Measurements from ENCODE around the gene UQCC3. TPM values are rescaled to one million over a fixed set of nuclear protein-coding genes. Genes with fewer than 3 reads are reported as not detected.

The UQCC3 gene
- total and polyA plus RNA-seq, 9 of the 15 experiments (the other 6 are each of a cell fraction or from before 2014, with no cell fraction given), result 3.3 to 44.3 (median 8.0) TPM

GRCh38 chr11:62656796-62657429, 14.6 kb upstream of the UQCC3 start:
- Histone ChIP-seq H2AFZ (ENCODE audit: low read depth, low read length) (peak overlapping the region; percentile 69), H4K20me1 (replicated peaks; ENCODE audit: control insufficient read depth, insufficient read depth, low read length) (no peaks in the 10 kb centered on the region), H3K4me2 (ENCODE audit: insufficient read depth, low read length) (no peak overlapping the region), H3K27ac (ENCODE audit: extremely low read depth, low read depth, low read length) (peak overlapping the region; percentile 20; the same call in 1 of the 3 replicates), H3K4me3 (no peak overlapping the region), H3K4me1 (replicated peaks in 1 of 2; ENCODE audit: control insufficient read depth in 2 of 2, insufficient read depth in 2 of 2, low read length in 2 of 2) (peaks cover 7 to 15% of the 10 kb centered on the region in 2 experiments; a peak in 4 of 5 replicates), H3K79me2 (ENCODE audit: control insufficient read depth, insufficient read depth, low read length) (peaks cover 13% of the 10 kb centered on the region), H3K9ac (ENCODE audit: insufficient read depth in 1 of 2, low read depth in 2 of 2, low read length in 2 of 2) (no peak overlapping the region; a peak in 1 of 4 replicates), H3K9me3 (replicated peaks; ENCODE audit: control insufficient read depth, insufficient read depth, low read depth, low read length) (no peaks in the 10 kb centered on the region), H3K27me3 (ENCODE audit: control insufficient read depth in 2 of 2, insufficient read depth in 2 of 2, low read length in 2 of 2) (no peaks in the 10 kb centered on the region), H3K36me3 (ENCODE audit: control insufficient read depth, insufficient read depth, low read length) (peaks cover 5% of the 10 kb centered on the region; the same call in 1 of the 3 replicates), H3K9me1 (ENCODE audit: control insufficient read depth, insufficient read depth, low read length) (no peaks in the 10 kb centered on the region)
- ChIA-PET POLR2A (interaction anchor here (0.6 to 5.3 kb wide), 11 partner anchors 9 to 260 kb away, joined by 3 to 161 read pairs (median 3); partner anchors contain the start of genes C11orf98, CSKMT and UQCC3), CTCF (ENCODE audit: low intra/inter-chr PET ratio) (no interaction called here)
- peak; percentile 23 for FAIRE-seq
- BruUV-seq (replicated peaks), result no TSS peak
- WGBS (ENCODE audit: insufficient coverage, low coverage, missing lambda C conversion rate), result 31% methylated on average over 5 of the region's 5 CpGs
- intact Hi-C loops (cut with micrococcal nuclease), result no loop called here
- no peak for DNase-seq (ENCODE audit: extremely low read depth in 1 of 4, low spot score in 3 of 4)
- in situ Hi-C loops (cut with MboI), result no loop called here
- ATAC-seq, result no peak
- no peak for TF ChIP-seq PBX2 (CRISPR knock-in tag; IDR thresholded peaks at IDR 0.05; ENCODE audit: low read depth)
- TF ChIP-seq PBX2 (tag; conservative IDR thresholded peaks at IDR 0.05; ENCODE audit: low read depth), result 0 out of 2 replicates have a peak, but pooled peaks have one; percentile 41
- no peak for TF ChIP-seq HMBOX1 (IDR thresholded peaks at IDR 0.05)
- peak; percentile 23; the same call in 1 of the 2 replicates for TF ChIP-seq ZFX (CRISPR knock-in tag; IDR thresholded peaks at IDR 0.05)
- no peak for TF ChIP-seq SREBF2 (CRISPR knock-in tag; IDR thresholded peaks at IDR 0.05)
- TF ChIP-seq, protein P1, sequence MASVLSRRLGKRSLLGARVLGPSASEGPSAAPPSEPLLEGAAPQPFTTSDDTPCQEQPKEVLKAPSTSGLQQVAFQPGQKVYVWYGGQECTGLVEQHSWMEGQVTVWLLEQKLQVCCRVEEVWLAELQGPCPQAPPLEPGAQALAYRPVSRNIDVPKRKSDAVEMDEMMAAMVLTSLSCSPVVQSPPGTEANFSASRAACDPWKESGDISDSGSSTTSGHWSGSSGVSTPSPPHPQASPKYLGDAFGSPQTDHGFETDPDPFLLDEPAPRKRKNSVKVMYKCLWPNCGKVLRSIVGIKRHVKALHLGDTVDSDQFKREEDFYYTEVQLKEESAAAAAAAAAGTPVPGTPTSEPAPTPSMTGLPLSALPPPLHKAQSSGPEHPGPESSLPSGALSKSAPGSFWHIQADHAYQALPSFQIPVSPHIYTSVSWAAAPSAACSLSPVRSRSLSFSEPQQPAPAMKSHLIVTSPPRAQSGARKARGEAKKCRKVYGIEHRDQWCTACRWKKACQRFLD (CRISPR knock-in tag; IDR thresholded peaks at IDR 0.05), result no peak
- no peak for TF ChIP-seq POLR2B (IDR thresholded peaks at IDR 0.05; ENCODE audit: low read depth, partially characterized antibody)
- TF ChIP-seq JUND (IDR thresholded peaks at IDR 0.05; ENCODE audit: borderline replicate concordance, low read depth, low read length), result no peak
- TF ChIP-seq JUND (tag; IDR thresholded peaks at IDR 0.05; ENCODE audit: borderline replicate concordance, low read depth, low read length), result no peak
- peak; percentile 74 for TF ChIP-seq CEBPG (CRISPR knock-in tag; IDR thresholded peaks at IDR 0.05)
- TF ChIP-seq CEBPG (tag; conservative IDR thresholded peaks at IDR 0.05 in 1 of 2, IDR thresholded peaks at IDR 0.05 in 1 of 2), result peak; percentile 72 to 80
- TF ChIP-seq, protein P2, sequence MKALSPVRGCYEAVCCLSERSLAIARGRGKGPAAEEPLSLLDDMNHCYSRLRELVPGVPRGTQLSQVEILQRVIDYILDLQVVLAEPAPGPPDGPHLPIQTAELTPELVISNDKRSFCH (CRISPR knock-in tag; IDR thresholded peaks at IDR 0.05), result no peak
- TF ChIP-seq, protein P2 (tag; IDR thresholded peaks at IDR 0.05), result no peak
- TF ChIP-seq HOMEZ (CRISPR knock-in tag; IDR thresholded peaks at IDR 0.05), result no peak
- TF ChIP-seq ZNF121 (CRISPR knock-in tag; conservative IDR thresholded peaks at IDR 0.05), result no peak
